ENCODE data around the gene DLG2.

DLG2 gene

DNA sequence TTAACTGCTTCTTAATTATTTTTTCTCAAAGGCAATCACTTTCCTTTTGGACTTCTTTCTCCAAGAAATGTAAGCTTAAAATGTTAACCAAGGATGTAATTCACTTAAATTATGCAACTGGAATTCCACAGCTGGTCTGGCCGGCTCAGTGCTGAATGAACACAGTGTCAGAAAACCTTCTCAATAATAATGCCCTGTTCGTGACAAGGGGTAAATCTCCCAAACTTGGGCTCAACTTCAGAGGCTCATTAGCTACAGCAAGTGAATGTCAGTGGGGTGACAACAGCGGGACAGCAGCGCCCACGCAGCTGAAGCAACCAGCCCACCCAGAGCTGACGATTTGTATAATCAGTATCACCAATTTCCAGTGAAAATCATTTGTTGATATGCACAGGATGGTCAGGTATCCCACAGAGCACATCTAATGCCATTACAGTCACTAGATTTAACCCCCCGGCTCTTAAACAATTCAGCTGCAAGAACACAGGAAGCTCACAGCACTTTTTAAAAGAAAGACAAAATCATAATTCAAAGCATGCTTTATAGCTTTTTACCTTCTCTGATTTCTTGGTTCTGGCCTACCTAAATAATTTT is 704.8 kb downstream of the DLG2 start:
- no peak for DNase-seq (ENCODE audit: low read depth)
- H3K4me3 ChIP-seq (ENCODE audit: low read length), result peak overlapping the region; percentile 44
- TF ChIP-seq, protein P1, sequence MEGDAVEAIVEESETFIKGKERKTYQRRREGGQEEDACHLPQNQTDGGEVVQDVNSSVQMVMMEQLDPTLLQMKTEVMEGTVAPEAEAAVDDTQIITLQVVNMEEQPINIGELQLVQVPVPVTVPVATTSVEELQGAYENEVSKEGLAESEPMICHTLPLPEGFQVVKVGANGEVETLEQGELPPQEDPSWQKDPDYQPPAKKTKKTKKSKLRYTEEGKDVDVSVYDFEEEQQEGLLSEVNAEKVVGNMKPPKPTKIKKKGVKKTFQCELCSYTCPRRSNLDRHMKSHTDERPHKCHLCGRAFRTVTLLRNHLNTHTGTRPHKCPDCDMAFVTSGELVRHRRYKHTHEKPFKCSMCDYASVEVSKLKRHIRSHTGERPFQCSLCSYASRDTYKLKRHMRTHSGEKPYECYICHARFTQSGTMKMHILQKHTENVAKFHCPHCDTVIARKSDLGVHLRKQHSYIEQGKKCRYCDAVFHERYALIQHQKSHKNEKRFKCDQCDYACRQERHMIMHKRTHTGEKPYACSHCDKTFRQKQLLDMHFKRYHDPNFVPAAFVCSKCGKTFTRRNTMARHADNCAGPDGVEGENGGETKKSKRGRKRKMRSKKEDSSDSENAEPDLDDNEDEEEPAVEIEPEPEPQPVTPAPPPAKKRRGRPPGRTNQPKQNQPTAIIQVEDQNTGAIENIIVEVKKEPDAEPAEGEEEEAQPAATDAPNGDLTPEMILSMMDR (conservative IDR thresholded peaks at IDR 0.05; ENCODE audit: low read depth, low read length), result no peak

DNA sequence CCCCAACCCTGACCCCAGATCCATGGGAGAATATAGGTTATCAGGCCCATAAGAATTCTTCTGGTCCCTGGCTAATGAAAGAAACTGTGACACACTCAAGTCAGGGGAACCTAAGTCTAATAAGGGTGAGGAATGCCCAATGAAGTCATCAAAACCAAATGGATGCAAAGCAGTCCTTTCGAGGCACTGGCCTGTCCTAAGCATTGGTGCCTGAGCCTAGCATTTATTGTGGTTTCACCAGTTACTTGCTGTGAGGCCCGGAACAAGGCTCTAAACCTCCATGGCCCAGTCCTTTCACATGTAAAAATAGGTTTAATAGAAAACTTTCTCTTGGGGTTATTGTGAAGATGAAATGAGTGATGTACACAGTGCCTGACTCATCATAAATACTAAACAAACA is 712.6 kb downstream of the DLG2 start:
- H3K4me3 ChIP-seq (ENCODE audit: low read length), result no peak overlapping the region
- no peak for DNase-seq (ENCODE audit: low read depth)
- TF ChIP-seq, protein P1 (conservative IDR thresholded peaks at IDR 0.05; ENCODE audit: low read depth, low read length), result no peak

DNA sequence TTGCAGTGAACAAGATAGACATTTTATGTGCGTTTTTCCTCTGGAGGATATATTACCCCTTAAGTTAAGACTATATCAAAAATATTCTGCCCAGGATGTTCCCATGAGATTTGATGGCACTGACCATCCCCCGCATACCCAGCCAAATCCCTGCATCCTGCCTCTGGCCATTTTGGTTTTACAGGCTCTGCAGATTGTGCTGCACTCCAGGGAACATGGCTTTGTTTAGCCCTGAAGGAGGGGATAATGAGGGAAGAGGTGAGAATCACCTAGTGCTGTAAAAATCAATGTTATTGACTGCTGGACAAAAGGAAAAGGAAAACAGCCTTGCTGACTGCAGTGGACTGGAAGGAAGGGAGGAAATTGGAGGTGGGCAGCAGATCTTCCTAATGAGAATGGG is 717.4 kb downstream of the DLG2 start:
- no peak overlapping the region for H3K4me3 ChIP-seq (ENCODE audit: low read length)
- DNase-seq (ENCODE audit: low read depth), result no peak
- TF ChIP-seq, protein P1 (conservative IDR thresholded peaks at IDR 0.05; ENCODE audit: low read depth, low read length), result no peak

DNA sequence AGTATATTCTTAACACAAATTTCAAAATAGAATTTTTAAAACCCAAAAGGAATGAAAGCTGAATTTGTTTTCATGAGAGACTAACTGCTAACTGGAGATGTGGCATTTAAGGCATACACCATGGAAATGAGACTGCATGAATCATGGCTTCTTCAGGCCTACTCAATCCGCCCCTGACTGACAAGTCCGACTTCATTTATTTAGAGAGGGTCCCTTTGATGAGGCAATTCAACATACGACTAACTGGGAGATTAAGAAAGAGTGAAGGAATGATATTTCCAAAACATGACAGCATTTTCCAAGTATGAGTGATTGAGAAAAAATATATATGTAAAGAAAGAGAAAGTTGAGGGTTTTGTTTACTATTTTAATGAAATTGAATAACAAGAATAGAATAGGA is 720.1 kb downstream of the DLG2 start:
- DNase-seq (ENCODE audit: low read depth), result no peak
- TF ChIP-seq, protein P1 (conservative IDR thresholded peaks at IDR 0.05; ENCODE audit: low read depth, low read length), result no peak

GRCh38 chr11:84905411-84905810 is 721.7 kb downstream of the DLG2 start:
- TF ChIP-seq, protein P1 (conservative IDR thresholded peaks at IDR 0.05; ENCODE audit: low read depth, low read length), result no peak
- no peak overlapping the region for H3K4me3 ChIP-seq (ENCODE audit: low read length)
- no peak for DNase-seq (ENCODE audit: low read depth)

More for the DNA sequence above, 720.1 kb downstream of the DLG2 start:
- no peak overlapping the region for H3K4me3 ChIP-seq (ENCODE audit: low read length)

- no peak overlapping the region for H3K4me3 ChIP-seq (ENCODE audit: low read length)
- TF ChIP-seq, protein P1 (conservative IDR thresholded peaks at IDR 0.05; ENCODE audit: low read depth, low read length), result no peak
- no peak for DNase-seq (ENCODE audit: low read depth)
These were observed 724.7 kb downstream of the DLG2 start for GRCh38 chr11:84902445-84902844.

DNA sequence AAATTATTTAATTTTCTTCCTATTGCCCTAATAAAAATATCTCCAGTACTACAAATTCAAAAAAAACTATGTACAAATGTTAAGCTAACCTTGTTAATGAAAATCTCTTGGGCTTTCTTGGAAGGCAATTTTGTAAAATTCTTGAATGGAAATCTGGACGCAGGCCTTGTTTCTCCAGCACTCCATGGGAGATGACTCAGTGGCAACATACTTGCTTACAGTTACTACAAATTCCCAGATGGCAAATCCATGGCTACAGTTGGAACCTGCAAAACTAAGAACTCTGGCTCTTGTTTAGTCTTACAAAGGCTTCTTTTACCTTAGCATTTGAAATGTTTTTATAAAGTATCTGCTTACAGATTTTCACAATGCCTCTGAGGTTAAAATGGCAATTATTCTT is 725.2 kb downstream of the DLG2 start:
- H3K4me3 ChIP-seq (ENCODE audit: low read length), result no peak overlapping the region
- DNase-seq (ENCODE audit: low read depth), result no peak
- TF ChIP-seq, protein P1 (conservative IDR thresholded peaks at IDR 0.05; ENCODE audit: low read depth, low read length), result no peak
